HG03280 (cell line): Measurements from ENCODE around the gene DPM1.

ENCODE experiments used
- ATAC-seq: cut with Tn5 transposase; IDR thresholded peaks from one replicate; pipeline ENCODE4 v1.9.1; 2021; ENCODE audit warnings: mild to moderate bottlenecking, moderate library complexity; ENCODE audit not compliant: unreplicated experiment

The DPM1 gene

DNA sequence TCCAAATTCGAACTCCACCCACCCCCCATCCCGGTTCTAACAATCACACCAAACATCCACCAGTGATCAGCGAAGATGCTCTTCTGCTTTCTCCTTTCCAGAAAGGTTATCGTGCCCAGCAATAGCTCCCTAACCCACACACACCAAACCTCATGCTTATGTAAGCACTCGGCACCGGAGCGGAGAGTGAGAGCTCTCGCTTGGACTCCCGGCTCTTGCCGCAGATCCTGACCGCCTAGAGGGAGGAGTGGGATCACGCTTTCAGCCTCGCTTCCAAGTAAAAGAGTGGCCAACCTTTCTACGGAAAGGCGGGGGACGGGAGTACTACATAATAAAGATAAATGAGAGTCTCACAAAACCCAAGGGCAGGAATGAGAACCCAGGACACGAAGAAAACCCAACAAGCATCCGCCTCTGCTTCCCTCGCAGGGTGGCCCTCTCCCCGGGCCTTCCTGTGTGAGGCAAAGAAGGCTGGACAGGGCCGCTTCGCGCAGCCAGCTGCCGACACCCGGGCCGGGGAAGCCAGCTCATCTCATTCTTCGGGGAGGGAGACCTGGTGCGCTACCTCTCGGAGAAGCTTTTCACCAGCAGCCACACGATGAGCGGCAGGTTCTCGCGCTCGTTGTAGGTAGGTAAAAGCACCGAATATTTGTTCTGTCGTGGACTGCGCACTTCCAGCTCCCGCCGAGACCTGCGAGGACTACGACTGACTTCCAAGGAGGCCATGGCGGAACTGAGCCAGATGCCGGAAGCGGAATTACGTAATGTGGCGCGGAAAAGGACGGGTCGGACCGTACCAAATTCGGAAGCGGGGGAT, at the start of gene DPM1:
Gene DPM1 (minus strand): TSS at position 735 of the 817 bp plus-strand sequence. CDS start 9 bp downstream, at position 726.
- ATAC-seq, result peak; percentile 79

DNA sequence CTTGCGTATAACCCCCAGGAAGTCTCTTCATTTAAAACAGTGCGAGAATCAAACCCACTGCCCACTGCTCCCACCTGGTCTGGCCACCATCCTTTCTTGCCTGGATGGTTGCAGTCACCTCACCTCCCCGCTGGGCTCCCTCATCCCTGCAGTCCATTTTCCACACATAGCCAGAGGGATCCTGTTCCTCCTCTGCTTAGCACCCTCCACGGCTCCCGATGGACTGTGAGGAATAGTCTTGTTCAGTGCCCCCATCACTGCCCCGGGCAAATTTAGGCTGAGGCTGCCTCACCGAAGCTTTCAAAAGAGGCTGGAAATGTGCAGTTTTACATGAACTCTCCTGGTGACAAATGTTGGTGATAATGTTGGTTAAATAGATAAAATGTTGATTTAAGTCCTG, 46.9 kb upstream of the DPM1 start:
- no peak for ATAC-seq

DNA sequence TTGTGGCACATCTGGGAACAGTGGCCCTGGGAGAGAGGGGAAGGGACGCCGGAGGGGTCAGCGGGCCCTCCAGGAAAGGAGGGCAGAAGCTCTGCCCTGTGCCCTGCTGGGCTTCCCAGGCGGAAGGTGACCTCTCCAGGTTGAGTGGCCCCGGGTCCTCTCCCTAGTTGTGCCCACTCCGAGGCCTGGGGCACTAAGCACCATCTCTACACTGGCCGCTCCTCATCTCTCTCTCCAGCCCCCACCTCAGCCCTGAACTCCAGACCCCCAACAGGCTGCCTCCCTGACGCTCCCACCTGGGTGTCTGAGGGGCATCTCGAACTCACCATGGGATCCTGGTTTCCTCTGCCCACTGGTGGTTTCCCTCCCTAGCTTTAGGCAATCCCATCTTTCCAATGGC, 46.4 kb upstream of the DPM1 start:
- ATAC-seq, result no peak

DNA sequence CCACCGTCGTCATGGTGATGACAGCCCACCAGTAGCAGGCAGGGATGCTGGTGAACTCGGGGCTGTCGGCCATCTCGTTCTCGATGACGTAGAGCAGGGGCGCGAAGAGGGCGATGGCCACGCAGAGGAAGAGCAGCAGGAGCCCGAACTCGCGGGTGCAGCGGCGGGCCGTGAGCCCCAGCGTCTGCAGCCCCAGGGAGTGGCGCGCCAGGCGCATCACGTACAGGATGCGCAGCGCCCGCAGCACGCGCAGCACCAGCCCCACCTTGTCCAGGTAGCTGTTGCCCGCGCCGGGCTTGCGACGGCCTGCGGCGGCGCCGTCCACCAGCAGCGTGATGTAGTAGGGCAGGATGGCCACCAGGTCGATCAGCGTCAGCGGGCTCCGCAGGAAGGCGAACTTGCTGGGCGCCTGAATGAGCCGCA, 46.0 kb upstream of the DPM1 start:
- no peak for ATAC-seq

DNA sequence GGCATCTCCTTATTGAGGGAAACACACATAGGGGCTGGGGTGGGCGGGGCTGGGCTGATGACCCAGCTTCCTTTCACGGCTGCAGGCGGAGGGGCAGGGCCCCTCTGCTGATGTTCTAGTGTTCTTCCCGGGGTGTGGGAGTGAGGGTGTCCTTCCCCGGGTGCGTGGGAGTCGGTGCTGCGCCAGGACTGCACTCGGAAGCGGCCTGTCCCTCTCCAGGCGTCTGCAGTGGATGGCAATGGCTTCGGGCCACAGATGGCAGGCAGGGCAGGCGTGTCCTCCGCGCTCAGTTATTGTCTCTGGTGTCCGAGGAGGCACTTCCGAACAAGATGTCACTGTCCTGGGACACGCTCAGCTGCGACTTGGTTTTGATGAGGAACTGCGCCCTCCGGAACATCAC, 45.4 kb upstream of the DPM1 start:
- ATAC-seq, result no peak

DNA sequence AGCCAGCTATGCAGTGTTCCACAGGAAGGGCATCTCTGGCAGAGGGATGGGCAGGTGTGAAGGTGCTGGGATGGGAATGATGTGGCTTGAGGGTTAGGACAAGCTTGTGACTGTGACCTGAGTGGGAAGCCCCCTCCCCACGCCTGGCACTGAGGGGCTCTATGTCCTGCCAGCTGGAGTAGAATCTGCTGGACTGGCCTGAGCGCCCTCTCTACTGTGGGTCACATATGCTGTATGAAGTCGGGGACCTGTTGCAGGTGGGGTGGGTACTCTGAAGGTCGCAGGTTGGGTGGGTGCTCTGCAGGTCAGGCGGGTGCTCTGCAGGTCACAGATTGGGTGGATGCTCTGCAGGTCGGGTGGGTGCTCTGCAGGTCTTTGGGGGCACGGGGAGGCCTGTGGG, 44.3 kb upstream of the DPM1 start:
- no peak for ATAC-seq

DNA sequence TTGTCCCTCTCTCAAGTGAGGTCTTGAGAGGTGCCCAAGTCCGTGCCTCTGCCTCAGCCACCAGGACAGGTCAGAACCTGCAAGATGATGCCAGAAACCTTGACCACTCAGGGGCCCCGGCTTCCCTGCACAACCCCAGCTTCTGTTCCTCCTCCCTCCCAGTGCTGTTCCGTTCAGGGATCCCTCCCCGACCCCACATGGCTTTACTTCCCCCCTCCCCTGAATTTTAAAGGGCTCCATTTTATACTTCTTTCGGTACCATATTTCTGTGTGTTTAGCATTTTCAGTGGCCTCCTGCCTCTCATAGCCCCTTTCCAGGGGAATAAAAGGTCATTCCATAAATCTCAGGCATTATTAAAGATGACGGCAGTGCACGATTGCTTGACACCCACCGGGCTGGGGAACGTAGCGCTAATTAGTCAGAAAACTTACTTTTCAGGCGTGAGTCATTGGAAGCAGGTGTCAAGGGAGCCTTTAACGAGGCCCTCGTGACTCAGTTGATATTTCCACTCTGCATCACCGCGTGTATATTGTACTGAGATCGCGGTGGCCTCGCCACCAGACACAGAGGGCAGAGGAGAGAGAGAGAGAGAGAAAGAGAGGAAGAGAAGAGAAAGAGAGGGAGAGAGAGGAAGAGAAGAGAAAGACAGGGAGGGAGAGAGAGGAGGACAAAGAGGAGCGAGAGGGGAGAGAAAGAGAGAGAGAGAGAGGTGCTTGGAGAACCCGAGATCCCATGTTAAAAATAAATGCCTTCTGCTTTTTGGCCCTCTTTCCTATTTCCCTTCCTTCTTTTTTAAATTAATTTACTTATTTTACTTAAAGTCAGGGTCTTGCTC, 43.3 kb upstream of the DPM1 start:
- ATAC-seq, result no peak

DNA sequence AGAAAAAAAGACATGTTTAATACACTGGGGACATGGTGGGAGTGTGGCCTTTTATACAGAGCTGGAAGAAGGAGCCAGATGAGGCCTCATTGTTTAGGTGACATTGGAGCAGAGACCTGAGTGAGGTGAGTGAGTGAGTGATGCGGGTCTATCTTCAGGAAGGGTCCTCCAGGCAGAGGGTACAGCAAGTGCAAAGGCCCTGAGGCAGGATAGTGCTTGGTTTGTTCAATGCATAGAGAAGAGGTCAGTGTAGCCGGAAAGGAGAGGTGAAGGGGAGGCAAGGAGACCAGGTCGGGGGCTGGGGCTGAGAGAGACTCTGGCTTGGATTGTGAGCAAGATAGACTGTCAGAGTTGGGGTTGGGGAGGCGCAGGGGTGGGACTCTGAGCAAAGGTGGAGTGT, 41.0 kb upstream of the DPM1 start:
- no peak for ATAC-seq

DNA sequence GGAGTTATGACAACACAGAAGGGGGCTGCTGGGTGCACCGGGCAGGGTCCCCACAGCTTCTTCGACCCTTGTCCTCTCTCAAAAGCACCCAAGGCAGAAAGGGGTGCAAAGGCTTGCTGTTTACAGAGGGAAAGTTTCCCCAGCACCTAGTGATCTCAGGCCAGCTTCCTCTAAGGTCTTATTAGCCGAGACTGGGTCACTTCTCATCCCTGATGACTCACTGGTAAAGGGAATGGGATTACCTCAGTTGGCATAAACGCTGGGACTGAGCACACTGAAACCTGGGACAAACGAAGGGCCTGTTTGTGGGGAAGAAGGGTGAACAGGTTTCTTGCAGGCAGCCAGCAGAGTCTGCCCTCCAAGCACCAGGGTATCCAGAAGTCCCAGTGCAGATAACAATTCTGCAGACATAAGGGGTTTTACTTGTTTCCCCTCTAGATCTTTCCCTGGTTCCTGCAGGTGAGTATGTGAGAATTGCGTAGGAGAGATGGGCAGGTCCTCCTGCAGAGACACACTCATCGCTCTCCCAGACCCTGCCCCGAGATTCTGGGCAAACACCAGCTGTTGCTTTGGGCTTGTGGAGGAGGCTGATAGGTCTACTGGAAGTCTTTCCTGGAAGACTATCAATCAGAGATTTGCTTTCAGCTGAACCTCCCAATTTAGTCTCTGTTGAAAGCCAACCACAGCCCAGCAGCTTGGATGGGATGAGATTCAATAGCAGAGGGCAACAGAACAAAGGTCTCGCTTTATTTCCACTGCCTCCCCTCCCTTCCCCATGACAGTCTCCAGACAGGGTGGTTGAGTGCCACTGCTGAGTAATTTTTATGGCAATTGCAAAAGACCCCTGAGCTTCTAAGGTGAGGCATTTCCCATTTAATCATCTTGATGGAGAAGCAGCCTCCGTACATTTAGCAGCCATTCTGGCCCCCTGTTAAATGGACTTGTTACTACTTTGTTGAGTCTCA, 38.9 kb upstream of the DPM1 start:
- ATAC-seq, result no peak

DNA sequence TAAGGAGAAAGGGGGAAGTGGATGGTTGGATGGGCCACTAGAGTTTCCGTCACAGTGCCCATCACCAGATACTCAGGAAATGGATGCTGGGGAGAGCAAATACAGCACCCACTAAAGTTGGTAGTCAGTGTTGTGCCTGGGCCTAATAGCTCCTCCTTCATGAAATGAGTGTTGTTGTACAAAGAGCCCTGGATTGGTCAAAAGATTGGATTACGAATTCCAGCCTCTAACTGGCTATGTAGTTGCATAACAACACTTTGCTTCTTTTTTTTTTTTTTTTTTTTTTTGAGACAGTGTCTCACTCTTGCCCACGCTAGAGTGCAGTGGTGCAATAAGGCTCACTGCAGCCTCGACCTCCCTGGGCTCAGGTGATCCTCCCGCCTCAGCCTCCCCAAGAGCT, 37.2 kb upstream of the DPM1 start:
- ATAC-seq, result no peak

DNA sequence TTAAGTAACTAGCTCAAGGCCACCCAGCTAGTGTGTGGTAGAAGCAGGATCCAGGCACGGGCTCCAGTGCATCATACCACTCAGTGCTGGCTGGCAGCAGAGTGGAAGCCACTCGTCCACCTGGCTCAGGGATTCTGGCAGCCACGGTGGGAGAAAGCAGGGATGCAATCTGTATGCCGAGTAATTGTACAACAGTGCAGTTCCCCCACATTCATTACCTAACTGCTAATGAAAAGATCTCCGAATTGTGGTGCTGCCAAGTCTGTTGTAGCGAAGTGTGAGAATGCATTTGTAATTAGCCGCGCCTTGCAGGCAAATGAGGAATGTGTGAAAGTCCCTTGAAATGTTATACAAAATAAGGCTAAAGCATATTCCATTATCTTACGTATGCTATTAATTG, 35.5 kb upstream of the DPM1 start:
- no peak for ATAC-seq

DNA sequence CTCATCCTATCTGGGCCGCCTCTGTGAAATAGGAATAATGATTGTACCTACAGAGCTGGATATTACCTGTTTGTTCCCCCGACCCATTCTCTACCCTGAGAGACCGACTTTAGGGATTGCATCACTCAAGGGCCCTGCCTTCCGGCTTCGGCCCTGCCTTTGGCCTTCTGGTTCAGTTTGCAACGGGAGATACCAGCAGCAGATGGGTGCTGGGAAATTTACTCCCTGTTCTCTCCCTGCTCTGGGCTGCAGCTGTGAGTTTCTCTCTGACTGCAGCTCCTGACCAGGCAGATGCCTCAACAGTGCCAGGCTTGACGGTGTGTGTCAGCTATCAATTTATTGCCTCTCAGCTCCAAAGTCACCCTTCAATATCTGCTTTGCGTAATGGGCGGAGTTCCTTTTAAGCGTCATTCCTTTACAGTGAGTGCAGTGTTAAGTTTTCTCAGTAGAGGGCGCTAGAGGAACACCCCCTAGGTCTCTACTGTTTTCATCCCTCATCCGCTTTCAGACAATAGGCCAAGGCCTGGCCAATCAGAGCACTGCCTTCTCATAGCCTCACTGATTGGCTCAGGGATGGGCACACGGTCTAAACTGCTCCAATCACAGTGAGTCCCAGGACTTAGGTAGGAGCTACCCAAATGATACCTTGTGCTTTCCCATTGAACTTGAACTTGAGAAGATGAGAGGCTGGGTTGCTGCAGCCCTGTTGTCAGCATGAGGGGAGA, 34.6 kb upstream of the DPM1 start:
- peak; percentile 76 for ATAC-seq

DNA sequence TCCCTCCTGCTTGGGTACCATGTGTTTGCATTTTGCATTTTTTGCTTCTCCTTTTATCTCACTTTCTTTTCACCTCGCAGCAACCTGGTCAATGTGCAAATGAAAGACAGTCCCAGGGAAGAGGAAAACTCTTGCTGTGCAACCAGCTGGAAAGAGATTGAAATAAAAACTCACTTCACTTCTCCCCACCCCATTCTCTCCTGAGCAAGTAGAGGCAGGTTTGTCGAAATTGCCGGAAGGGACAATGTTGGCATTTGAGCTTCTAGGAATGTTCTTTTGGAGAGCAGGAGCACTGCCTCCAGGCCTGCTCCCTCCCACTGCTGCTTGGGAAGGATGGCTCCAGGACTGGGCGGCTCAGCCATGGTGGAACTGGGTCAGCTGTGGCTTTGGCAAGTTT, 34.0 kb upstream of the DPM1 start:
- no peak for ATAC-seq

DNA sequence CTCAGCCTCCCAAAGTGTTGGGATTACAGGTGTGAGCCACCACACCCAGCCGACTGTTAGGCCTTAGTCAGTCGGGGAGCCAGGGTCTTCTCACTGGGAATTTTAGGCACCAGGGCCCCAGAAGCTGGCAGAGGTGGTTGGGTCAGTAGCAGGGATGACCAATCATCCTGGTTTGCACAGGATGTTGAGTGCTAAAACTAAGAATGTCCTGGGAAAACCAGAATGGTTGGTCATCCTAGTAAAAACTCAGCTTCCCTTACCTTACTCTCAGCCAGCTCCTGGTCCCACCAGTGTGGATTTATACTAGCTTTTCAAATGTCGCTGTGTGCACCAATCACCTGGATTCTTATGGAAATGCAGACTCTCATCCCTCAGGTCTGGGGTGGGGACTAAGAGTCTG, 32.7 kb upstream of the DPM1 start:
- no peak for ATAC-seq

DNA sequence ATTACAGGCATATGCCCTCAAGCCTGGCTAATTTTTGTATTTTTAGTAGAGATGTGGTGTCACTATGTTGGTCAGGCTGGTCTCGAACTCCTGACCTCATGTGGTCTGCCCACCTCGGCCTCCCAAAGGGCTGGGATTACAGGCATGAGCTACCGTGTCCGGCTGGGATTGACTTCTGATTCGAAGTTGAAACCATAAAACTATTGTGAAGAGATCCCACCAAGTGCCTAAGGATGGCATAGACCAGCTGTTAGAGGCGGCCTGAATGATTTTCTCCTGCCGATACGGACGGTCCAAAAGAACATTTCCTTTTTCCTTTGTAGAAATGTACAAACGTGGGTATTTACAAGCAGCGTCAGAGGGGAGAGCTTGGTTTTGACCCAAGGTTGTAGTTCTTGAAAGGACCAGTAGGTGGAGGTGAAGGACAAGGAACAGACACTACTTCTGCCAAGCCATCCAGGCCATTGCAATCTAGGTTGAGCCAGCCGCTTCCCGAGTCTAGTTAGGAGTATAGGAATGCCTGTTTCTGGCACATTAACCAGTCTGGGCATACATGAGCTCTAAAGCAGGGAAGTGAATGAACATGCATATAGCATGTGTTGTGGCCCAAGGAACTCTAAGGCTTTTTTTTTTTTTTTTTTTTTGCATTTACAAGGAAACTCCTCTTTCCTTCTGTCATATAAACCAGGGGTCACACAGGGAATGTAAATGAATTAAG, 29.3 kb upstream of the DPM1 start:
- ATAC-seq, result peak; percentile 68

DNA sequence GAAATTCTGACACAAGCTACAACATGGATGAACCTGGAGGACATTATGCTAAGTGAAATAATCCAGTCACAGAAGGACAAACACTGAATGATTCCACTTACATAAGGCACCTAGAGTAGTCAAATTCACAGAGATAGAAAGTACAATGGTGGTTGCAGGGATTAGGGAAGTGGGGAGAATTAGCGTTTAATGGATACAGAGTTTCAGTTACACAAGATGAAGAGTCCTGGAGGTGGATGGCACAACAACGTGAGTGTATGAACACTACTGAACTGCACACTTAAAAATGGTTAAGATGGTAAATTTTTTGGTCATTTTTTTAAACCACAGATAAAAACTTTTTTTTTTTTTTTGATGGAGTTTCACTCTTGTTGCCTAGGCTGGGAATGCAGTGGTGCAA, 25.0 kb upstream of the DPM1 start:
- no peak for ATAC-seq

DNA sequence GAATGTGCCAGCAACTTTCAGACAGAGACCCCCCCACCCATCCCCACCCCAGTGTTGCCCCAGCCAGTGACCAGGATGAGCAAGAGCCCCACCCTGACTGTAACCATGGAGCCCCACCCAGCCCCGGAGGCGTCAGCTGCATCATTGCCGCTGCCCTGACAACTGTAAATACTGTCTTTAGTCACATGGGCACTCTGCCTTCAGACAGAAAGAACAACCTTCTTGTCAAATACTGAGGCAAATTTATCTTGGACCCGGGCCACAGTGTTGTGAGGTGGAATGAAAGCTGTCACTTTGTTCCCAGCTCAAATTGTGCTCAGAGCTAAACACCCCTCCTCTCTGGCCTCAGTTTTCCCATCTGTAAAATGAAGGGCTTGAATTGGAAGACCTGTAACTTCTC, 24.0 kb upstream of the DPM1 start:
- no peak for ATAC-seq

DNA sequence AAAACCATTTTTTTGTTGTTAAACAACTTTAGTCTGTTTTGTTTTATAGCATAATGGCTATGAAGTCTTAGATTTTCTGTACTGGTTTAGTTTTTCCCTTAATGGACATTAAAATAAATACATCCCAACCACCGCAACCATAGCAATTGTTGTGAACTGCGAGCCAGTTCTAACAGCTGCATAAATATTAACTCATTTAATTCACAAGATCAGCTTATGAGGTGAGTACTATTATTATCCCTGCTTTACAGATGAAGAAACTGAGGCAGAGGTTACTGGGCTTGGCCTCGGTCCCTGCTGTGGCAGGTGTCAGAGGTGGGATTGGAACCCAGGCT, 23.3 kb upstream of the DPM1 start:
- ATAC-seq, result no peak

DNA sequence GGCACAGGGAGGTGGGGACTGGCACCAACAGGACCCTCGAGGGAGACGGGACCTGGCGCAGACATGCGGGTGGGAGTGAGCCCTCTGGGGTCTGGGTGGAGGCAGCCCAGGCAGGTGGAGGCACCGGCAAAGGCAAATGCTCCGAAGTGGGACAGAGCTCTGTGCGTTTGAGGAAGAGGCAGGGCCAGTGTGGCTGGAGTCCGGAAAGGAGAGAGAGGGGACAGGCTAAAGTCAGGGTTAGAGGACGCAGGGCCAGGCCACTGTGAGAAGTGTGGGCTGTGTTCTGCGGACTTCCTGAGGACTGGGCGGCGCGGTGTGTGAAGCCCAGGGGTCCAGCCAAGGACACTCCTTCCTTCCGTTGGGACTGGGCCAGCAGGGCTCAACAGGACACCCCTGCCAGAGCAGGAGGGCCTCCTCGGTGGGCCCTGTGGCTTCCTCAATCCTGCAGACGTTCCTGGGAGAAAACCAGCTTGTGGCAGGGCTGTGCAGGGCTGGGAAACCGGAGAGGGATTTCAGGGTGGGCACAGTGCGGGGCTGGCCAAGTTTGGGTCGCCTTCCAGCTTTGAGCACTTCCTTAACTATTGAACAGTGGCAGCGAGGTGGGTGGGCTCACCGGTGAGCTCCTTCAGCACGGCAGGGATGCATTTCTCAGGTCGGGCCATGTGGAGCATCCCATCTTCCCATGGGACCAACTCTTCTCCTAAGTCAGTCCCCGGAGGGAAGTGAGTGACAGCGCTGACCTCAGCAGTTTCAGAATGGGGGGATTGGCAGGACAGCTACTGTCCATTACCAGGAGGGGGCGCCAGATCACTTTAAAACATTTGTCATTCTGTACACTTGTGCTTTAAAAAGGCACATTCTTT, 22.8 kb upstream of the DPM1 start:
- ATAC-seq, result no peak
